HG03565 (cell line): ENCODE results near the gene GABRR1.
"Not testable (repeated sequence)": the region's sequence is repeated elsewhere in the genome, so short reads cannot be mapped to it uniquely, and the experiment has no call there.

Experiments
- ATAC-seq: cut with Tn5 transposase; IDR thresholded peaks from one replicate; pipeline ENCODE4 v1.9.1; 2021; ENCODE audit warnings: mild to moderate bottlenecking, moderate library complexity; ENCODE audit not compliant: unreplicated experiment

Gene GABRR1

GRCh38 chr6:89217299-89217910 is at the start of gene GABRR1:
GABRR1 (minus strand) TSS chr6:89217358; CDS start chr6:89217322, 36 bp downstream.
- ATAC-seq, result no peak

DNA sequence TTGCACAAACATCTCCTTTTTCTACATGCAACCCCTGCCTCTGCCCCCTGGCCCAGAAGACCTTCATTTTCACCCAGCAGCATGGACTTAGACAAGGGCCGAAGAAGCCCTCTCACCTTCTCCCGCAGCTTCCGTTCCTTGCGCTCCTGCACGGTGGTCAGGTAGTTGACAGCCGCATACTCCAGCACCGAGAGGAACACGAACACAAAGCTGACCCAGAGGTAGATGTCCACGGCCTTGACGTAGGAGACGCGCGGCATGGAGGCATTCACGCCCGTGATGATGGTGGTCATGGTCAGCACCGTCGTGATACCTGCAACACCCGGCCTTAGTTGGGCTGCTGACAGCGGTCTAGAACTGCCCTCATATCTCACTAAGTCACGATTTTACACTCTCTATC is 47.1 kb upstream of the GABRR1 start:
- no peak for ATAC-seq

GRCh38 chr6:89260832-89261231 is 43.7 kb upstream of the GABRR1 start:
- no peak for ATAC-seq

GRCh38 chr6:89260310-89260709 is 43.2 kb upstream of the GABRR1 start:
- ATAC-seq, result no peak

GRCh38 chr6:89258912-89259311 is 41.8 kb upstream of the GABRR1 start:
- peak; percentile 76 for ATAC-seq

- no peak for ATAC-seq
These were observed 40.6 kb upstream of the GABRR1 start for GRCh38 chr6:89257781-89258180.

DNA sequence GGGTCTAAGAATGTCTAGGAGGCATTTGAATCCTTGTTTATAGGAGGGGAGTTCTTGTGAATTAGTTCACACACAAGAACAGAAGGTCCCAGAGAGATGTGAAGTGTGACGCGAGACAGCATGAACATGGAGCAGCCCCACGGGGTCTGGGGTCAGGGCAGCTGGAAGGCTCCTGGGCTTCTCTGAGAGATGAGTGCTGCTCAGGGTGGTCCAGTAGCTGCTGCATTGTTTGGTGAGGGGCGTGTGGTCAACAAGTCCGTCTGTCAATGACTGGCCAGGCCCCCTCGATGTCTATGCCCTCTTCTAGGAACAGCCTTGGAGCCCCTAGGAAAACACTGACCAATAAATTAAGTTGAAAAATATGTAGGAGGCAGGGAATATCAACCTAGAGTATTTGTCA is 40.2 kb upstream of the GABRR1 start:
- ATAC-seq, result no peak

DNA sequence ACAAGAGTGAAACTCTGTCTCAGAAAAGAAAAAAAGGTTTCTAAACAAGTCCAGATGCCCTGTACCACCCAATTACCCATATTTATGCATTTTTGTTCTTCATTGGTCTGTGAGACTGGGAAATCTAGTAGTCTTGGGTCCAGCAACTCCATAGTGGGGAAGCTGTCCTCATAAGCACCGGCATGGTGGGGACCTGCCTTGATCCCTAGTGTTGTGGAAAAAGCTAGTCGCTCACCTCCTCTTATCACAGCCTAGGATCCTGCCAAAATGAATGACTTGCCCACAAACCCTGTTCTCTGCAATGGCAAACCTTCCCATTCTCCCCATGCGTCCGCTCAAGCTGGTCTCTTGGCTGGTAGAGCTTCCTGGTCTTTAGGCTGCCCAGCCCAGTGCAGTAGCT is 38.3 kb upstream of the GABRR1 start:
- no peak for ATAC-seq

- no peak for ATAC-seq
These were observed 37.4 kb upstream of the GABRR1 start for GRCh38 chr6:89254569-89254968.

- no peak for ATAC-seq
These were observed 35.7 kb upstream of the GABRR1 start for GRCh38 chr6:89252907-89253306.

GRCh38 chr6:89251976-89252375 is 34.8 kb upstream of the GABRR1 start:
- no peak for ATAC-seq

- ATAC-seq, result no peak
These were observed 34.0 kb upstream of the GABRR1 start for GRCh38 chr6:89251170-89251569.

GRCh38 chr6:89250239-89250638 is 33.1 kb upstream of the GABRR1 start:
- no peak for ATAC-seq

DNA sequence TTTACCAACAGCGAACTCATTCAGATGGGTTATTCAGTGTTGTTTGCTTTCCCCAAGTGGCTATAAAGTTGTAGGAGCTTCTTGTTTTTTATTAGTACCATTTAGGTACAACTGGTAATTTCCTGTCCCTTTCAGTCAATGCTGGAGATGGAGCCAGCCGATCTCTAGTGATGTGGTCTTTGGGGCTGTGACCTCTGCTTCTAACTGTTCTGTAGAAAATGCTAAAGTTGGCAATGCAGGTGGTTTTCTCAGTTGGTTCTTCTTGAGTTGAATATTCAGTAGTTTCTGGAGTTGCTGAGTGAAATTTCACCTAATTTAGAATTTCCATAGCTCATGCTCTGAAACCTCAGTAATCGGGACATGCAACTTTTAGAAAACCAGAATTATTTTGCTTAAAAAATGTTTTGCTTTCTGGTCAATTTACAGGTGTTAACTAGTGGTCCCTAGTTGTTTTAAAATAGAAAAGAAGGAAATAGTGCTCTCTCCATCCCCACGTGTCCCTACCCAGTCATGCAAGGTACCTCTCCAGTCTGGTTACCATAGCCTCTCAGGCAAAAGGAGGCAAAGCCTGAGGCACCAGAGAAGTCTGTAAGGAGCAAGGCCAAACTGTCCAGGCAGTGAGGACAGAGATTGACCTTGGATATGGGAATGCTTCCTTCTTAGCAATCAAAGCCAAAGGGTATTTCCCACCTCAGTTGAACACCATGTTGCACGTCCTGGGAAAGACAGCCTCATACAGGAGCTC is 27.3 kb upstream of the GABRR1 start:
- no peak for ATAC-seq

DNA sequence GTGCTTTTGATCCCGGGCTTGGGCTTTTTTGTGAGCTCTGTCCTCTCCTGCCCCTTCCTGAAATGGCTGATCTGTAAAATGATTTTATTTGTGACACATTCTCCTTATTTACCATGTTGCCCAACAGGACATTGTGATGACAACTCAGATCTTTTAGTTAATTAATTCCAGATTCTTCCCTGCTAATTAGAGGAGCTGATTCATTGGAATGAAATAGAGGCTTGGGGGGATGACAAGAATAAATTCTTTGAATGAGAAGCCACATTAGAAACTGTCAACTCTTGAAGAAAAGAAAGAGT is 26.1 kb upstream of the GABRR1 start:
- ATAC-seq, result no peak

- ATAC-seq, result no peak
These were observed 25.6 kb upstream of the GABRR1 start for GRCh38 chr6:89242574-89243330.

DNA sequence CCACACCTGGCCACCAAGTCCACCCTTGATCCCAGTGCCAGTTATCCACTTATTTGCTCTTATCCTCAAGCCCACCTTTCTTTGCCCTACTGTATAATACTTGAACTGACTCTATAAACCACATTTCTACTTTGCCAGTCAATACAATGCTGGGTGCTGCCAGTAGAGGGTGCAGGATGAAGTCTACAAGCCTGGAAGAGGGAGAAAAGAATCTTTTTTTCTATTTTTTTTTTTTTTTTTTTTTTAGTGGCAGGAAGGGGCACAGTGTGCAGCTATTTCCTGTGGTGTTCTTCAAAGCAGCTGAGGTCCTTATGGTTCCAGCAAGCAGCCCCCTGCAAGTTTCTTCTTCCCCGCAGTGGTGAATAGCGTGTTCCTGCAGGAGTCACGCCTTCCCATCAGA is 22.2 kb upstream of the GABRR1 start:
- ATAC-seq, result no peak

DNA sequence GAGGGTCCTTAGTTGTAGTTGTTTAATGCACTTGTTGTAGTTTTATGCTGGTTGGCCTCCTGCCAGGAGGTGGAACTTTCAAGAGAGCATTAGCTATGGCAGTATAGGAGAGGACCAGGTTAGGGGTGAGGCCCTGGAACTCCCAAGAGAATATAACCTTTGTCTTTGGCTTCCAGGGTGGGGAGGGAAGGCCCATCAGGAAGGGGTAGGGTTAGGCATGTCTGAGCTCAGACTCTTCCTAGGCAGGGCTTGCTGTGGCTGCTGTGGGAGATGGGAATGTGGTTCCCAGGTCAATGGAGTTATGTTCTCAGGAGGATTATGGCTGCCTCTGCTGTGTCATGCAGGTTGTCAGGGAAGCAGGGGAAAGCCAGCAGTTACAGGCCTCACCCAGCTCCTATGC is 20.0 kb upstream of the GABRR1 start:
- no peak for ATAC-seq

- not testable (repeated sequence) for ATAC-seq
These were observed 16.4 kb upstream of the GABRR1 start for GRCh38 chr6:89233605-89234004.

GRCh38 chr6:89222712-89223039 is 5.5 kb upstream of the GABRR1 start:
- no peak for ATAC-seq

DNA sequence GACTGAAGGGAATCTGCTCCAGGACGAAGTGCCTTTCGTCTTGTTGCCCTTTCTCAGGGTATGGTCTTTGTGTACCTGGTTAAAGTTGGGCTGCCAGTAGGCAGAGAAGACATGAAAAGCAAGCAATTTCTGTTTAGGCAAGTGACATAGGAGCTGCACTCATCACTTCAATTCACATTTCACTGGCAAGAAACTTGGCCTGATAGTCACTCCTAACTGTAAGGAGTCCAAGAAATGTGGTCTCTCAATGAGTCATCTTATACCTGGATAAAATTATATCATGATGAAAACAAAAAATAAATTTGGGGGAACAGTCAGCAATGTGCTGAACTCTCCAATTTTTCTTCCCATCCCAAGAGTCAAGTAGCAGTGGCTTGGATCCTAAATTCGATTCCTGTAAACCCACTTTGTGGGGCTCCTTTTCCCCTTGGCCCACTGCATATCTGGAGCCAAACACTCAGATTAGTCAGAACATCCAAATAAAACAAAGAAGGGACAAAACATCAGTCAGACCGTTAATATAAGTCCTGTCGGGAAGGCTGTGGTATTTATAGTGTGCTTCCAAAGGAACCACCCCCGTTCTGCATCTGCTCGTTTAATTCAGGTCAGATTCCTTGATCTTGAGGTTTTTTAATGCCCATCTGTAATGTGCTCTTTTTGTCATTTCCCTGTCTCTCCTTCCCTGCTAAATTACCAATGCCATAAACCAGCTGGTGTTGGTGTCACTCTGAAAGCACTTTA is 5.0 kb upstream of the GABRR1 start:
- no peak for ATAC-seq

GRCh38 chr6:89221129-89221528 is 4.0 kb upstream of the GABRR1 start:
- no peak for ATAC-seq
